Natural killer cell (primary cell): ENCODE data around the gene PTCH1. TPM values are rescaled to one million over a fixed set of nuclear protein-coding genes. Genes with fewer than 3 reads are reported as not detected.

Experiments used
- ATAC-seq, 3 donors: fragments of 150-1000 bp in 2 of 3; fragments of 200-7000 bp in 1 of 3; cut with Tn5 transposase; 1 replicate in 1 of 3; 2 replicates in 2 of 3; pipeline ENCODE4 v1.10.0; 2021; ENCODE audit warnings: mild to moderate bottlenecking in 2 of 3, moderate library complexity in 2 of 3
- DNase-seq, 2 donors: peaks; one replicate each; pipeline versions ENCODE4 v3.0.0 to v3.0.0-alpha.2; 2013 to 2021; ENCODE audit warnings: mixed read lengths in 1 of 2
- H3K27ac ChIP-seq: one replicate; pipeline ENCODE4 v1.5.1; 2013; ENCODE audit warnings: mild to moderate bottlenecking, low read length
- H3K27me3 ChIP-seq: one replicate; pipeline ENCODE4 v1.6.1; 2013; ENCODE audit warnings: low read length; ENCODE audit not compliant: control insufficient read depth, insufficient read depth
- H3K36me3 ChIP-seq: one replicate; pipeline ENCODE4 v1.6.1; 2013; ENCODE audit warnings: low read length; ENCODE audit not compliant: control insufficient read depth, insufficient read depth
- H3K4me1 ChIP-seq: one replicate; pipeline ENCODE4 v1.6.1; 2013; ENCODE audit warnings: low read length; ENCODE audit not compliant: control insufficient read depth, insufficient read depth
- H3K4me3 ChIP-seq: one replicate; pipeline ENCODE4 v1.5.1; 2013; ENCODE audit warnings: low read length
- H3K9me3 ChIP-seq: one replicate; pipeline ENCODE4 v1.6.1; 2013; ENCODE audit warnings: low read length; ENCODE audit not compliant: control insufficient read depth, insufficient read depth
- H3K27ac Mint-ChIP-seq, 2 donors: one replicate each; pipeline ENCODE4 v1.8.0; 2022; ENCODE audit warnings: mild to moderate bottlenecking in 2 of 2, mixed read lengths in 2 of 2, moderate library complexity in 1 of 2
- H3K27me3 Mint-ChIP-seq, 2 donors: one replicate each; pipeline ENCODE4 v1.8.0; 2022; ENCODE audit warnings: low read depth in 2 of 2, mixed read lengths in 2 of 2
- H3K36me3 Mint-ChIP-seq: one replicate; pipeline ENCODE4 v1.8.0; 2022; ENCODE audit warnings: mixed read lengths
- H3K4me1 Mint-ChIP-seq, 2 donors: one replicate each; pipeline ENCODE4 v1.8.0; 2022; ENCODE audit warnings: mixed read lengths in 2 of 2
- H3K4me3 Mint-ChIP-seq: one replicate; pipeline ENCODE4 v1.8.0; 2022; ENCODE audit warnings: mild to moderate bottlenecking, moderate library complexity, mixed read lengths
- H3K9me3 Mint-ChIP-seq, 2 donors: one replicate each; pipeline ENCODE4 v1.8.0; 2022; ENCODE audit warnings: mixed read lengths in 2 of 2
- WGBS: methylation state at CpG from one replicate; pipeline ENCODE4 v1.1.7; 2013; ENCODE audit warnings: missing lambda C conversion rate; ENCODE audit not compliant: insufficient coverage; 5-methylcytosine and 5-hydroxymethylcytosine counted together
- intact Hi-C: fragments of 100-400 bp; cut with micrococcal nuclease; formaldehyde crosslinking; loops from one replicate; pipeline ENCODE4 v1.14.2; 2022
- total RNA-seq, 4 donors: library from RNA; stranded (reverse); fragments of 120-200 nt in 1 of 4; gene quantifications; one replicate each; pipeline versions ENCODE4 v1.2.3 to v1.2.4, GENCODE V29; 2013 to 2022
- TF ChIP-seq, protein P1 (sequence below): fragments of 200-600 bp; IDR thresholded peaks from one replicate; pipeline ENCODE4 v1.8.0; 2022; ENCODE audit warnings: antibody characterized with exemption

The PTCH1 gene
- total RNA-seq, 3 donors from 2014 or later (not counting 1 experiment from before 2014, with no cell fraction given): 60.9 to 127 (median 82.1) TPM

- Mint-ChIP-seq H3K4me1 (no peaks in the 10 kb centered on the region), H3K36me3 (no peaks in the 10 kb centered on the region), H3K27ac (no peak overlapping the region), H3K27me3 (peaks cover 29 to 50% of the 10 kb centered on the region in 2 donors), H3K4me3 (no peak overlapping the region), H3K9me3 (no peaks in the 10 kb centered on the region)
- H3K27me3 ChIP-seq: no peaks in the 10 kb centered on the region
- H3K9me3 ChIP-seq: no peaks in the 10 kb centered on the region
- 90% methylated on average over 8 of the region's 8 CpGs for WGBS
- intact Hi-C loops: no loop called here
- no peak for ATAC-seq
- TF ChIP-seq, protein P1, sequence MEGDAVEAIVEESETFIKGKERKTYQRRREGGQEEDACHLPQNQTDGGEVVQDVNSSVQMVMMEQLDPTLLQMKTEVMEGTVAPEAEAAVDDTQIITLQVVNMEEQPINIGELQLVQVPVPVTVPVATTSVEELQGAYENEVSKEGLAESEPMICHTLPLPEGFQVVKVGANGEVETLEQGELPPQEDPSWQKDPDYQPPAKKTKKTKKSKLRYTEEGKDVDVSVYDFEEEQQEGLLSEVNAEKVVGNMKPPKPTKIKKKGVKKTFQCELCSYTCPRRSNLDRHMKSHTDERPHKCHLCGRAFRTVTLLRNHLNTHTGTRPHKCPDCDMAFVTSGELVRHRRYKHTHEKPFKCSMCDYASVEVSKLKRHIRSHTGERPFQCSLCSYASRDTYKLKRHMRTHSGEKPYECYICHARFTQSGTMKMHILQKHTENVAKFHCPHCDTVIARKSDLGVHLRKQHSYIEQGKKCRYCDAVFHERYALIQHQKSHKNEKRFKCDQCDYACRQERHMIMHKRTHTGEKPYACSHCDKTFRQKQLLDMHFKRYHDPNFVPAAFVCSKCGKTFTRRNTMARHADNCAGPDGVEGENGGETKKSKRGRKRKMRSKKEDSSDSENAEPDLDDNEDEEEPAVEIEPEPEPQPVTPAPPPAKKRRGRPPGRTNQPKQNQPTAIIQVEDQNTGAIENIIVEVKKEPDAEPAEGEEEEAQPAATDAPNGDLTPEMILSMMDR: no peak
- H3K4me3 ChIP-seq: no peak overlapping the region
- H3K4me1 ChIP-seq: no peaks in the 10 kb centered on the region
- no peak for DNase-seq
- H3K36me3 ChIP-seq: no peaks in the 10 kb centered on the region
- H3K27ac ChIP-seq: no peak overlapping the region
Observed at GRCh38 chr9:95533996-95534680, 17.4 kb upstream of the PTCH1 start.

- WGBS: no CpG with 5 or more reads among the region's 1 CpG
Observed at GRCh38 chr9:95529910-95530309, 13.1 kb upstream of the PTCH1 start.

GRCh38 chr9:95528908-95529502 lies 12.2 kb upstream of the PTCH1 start:
- Mint-ChIP-seq H3K27me3 (peaks cover 43 to 57% of the 10 kb centered on the region in 2 donors), H3K4me1 (no peaks in the 10 kb centered on the region), H3K36me3 (no peaks in the 10 kb centered on the region), H3K27ac (no peak overlapping the region), H3K9me3 (no peaks in the 10 kb centered on the region), H3K4me3 (no peak overlapping the region)
- Histone ChIP-seq H3K4me3 (no peak overlapping the region), H3K4me1 (no peaks in the 10 kb centered on the region), H3K27ac (no peak overlapping the region), H3K9me3 (no peaks in the 10 kb centered on the region), H3K36me3 (no peaks in the 10 kb centered on the region), H3K27me3 (peaks cover 4% of the 10 kb centered on the region)
- intact Hi-C loops: no loop called here
- TF ChIP-seq, protein P1: no peak
- ATAC-seq (no peak), DNase-seq (no peak)
- 82% methylated on average over 8 of the region's 8 CpGs for WGBS

More at GRCh38 chr9:95529910-95530309, 13.1 kb upstream of the PTCH1 start:
- no peak overlapping the region for H3K4me3 ChIP-seq
- H3K27me3 ChIP-seq: peaks cover 4% of the 10 kb centered on the region
- no peaks in the 10 kb centered on the region for H3K36me3 ChIP-seq
- H3K4me1 Mint-ChIP-seq: no peaks in the 10 kb centered on the region
- DNase-seq (no peak), ATAC-seq (no peak)
- intact Hi-C loops: no loop called here
- peaks cover 45 to 62% of the 10 kb centered on the region in 2 donors for H3K27me3 Mint-ChIP-seq
- no peaks in the 10 kb centered on the region for H3K9me3 Mint-ChIP-seq
- no peak overlapping the region for H3K27ac ChIP-seq
- H3K36me3 Mint-ChIP-seq: no peaks in the 10 kb centered on the region
- TF ChIP-seq, protein P1: no peak
- H3K4me1 ChIP-seq: no peaks in the 10 kb centered on the region
- H3K4me3 Mint-ChIP-seq: no peak overlapping the region
- H3K9me3 ChIP-seq: no peaks in the 10 kb centered on the region
- no peak overlapping the region for H3K27ac Mint-ChIP-seq
